H7 (cell line): ENCODE results near the gene ZSCAN30. TPM values are rescaled to one million over a fixed set of nuclear protein-coding genes. Genes with fewer than 3 reads are reported as not detected.

Experiments used
- DNase-seq: peaks from one replicate; pipeline ENCODE4 v3.0.0; 2012
- H3K27me3 ChIP-seq: 2 replicates; pipeline ENCODE4 v1.6.0; 2011; ENCODE audit warnings: mild to moderate bottlenecking, low read length; ENCODE audit not compliant: control insufficient read depth, insufficient read depth
- H3K36me3 ChIP-seq: replicated peaks from 2 replicates; pipeline ENCODE4 v1.5.1; 2011; ENCODE audit warnings: low read length; ENCODE audit not compliant: control insufficient read depth, insufficient read depth
- H3K4me3 ChIP-seq: 2 replicates; pipeline ENCODE4 v1.5.1; 2011; ENCODE audit warnings: low read depth, mild to moderate bottlenecking, control low read depth, low read length, moderate library complexity; ENCODE audit not compliant: insufficient read depth
- total RNA-seq: library from RNA; depleted of rRNA; stranded (reverse); fragments of >200 nt; shearing (Covaris generic); gene quantifications from 2 replicates; pipeline ENCODE4 v1.2.3, GENCODE V29; 2014; rRNA removed

The ZSCAN30 gene
- 6.2 and 8.2 TPM in 2 replicates for total RNA-seq

DNA sequence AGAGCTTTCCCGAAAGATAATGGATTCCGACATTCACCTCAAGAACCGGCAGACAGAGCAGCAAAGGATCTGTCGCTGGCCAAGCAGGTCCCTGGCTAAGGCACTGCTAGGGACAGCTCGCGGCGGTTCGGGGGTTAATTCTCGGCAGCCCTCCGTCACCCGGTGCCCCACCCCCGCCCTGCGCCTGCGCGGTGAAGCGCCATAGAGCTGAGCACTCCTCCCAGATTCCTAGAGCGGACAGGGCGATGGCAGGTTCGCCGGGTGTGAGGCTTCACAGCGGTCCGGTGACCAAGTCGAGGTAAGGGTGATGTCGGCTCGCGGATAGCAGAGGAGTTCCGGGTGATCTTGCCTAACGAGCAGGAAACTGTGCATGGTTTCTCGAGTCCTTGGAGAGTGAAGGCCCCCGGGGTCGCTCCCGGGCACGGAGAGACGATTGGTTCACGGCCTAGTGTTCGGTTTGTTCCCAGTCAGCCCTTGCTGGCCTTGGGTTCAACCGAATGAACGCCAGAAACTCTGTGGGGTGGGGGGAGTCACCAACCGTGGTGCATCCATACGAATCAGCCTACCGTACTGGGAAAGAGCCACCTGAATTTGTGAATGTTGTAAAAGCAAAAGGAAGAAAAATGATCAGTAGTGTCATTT lies at the start of gene ZSCAN30:
Gene ZSCAN30, minus strand, starts transcription at position 136 of the 642 bp plus-strand sequence. CDS start 25,877 bp downstream, outside the sequence.
- no peaks in the 10 kb centered on the region for H3K36me3 ChIP-seq
- peak within 1 kb of the TSS; percentile 70 for H3K4me3 ChIP-seq
- no peaks in the 10 kb centered on the region for H3K27me3 ChIP-seq
- peak; percentile 94 for DNase-seq

- no peak overlapping the region for H3K4me3 ChIP-seq
- DNase-seq, result no peak
- peaks cover 28% of the 10 kb centered on the region for H3K36me3 ChIP-seq
- no peaks in the 10 kb centered on the region for H3K27me3 ChIP-seq
Observed at GRCh38 chr18:35337286-35337685, 47.3 kb upstream of the ZSCAN30 start.

- DNase-seq, result no peak
- Histone ChIP-seq H3K27me3 (no peaks in the 10 kb centered on the region), H3K4me3 (no peak overlapping the region), H3K36me3 (peaks cover 28% of the 10 kb centered on the region)
Observed at GRCh38 chr18:35335866-35336265, 45.8 kb upstream of the ZSCAN30 start.

- no peak for DNase-seq
- H3K27me3 ChIP-seq, result no peaks in the 10 kb centered on the region
- H3K36me3 ChIP-seq, result peaks cover 24% of the 10 kb centered on the region
- H3K4me3 ChIP-seq, result no peak overlapping the region
Observed at GRCh38 chr18:35334821-35335220, 44.8 kb upstream of the ZSCAN30 start.

DNA sequence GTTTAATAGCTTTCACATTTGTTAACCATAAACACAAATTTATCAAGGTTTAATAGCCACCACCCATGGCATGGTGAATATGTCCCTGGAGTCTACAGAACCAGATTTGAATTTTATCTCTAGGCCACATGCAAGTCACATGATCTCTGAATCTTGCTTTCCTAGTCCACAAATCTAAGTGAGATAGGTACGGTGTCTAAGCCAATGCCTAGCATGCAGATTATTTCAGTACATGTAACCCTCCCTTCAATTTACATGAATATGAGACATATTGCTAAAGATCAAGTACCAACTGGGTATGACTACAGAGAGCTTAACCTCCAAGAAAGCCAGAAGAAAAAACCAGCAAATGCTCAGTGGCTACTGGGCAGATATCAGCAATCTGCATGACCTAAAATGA lies 44.2 kb upstream of the ZSCAN30 start:
- DNase-seq, result no peak
- no peaks in the 10 kb centered on the region for H3K27me3 ChIP-seq
- no peak overlapping the region for H3K4me3 ChIP-seq
- peaks cover 19% of the 10 kb centered on the region for H3K36me3 ChIP-seq

GRCh38 chr18:35331367-35332087 lies 41.5 kb upstream of the ZSCAN30 start:
- H3K36me3 ChIP-seq, result peaks cover 1% of the 10 kb centered on the region
- no peaks in the 10 kb centered on the region for H3K27me3 ChIP-seq
- peak; percentile 15 for DNase-seq
- H3K4me3 ChIP-seq, result no peak overlapping the region

GRCh38 chr18:35328868-35329267 lies 38.8 kb upstream of the ZSCAN30 start:
- no peaks in the 10 kb centered on the region; the same call in none of the 2 replicates for H3K36me3 ChIP-seq
- H3K4me3 ChIP-seq, result no peak overlapping the region
- no peak for DNase-seq
- no peaks in the 10 kb centered on the region for H3K27me3 ChIP-seq

GRCh38 chr18:35326695-35327387 lies 36.8 kb upstream of the ZSCAN30 start:
- no peaks in the 10 kb centered on the region; the same call in 1 of the 2 replicates for H3K36me3 ChIP-seq
- no peak overlapping the region for H3K4me3 ChIP-seq
- H3K27me3 ChIP-seq, result no peaks in the 10 kb centered on the region
- no peak for DNase-seq

GRCh38 chr18:35324926-35325655 lies 35.1 kb upstream of the ZSCAN30 start:
- H3K4me3 ChIP-seq, result no peak overlapping the region
- H3K36me3 ChIP-seq, result no peaks in the 10 kb centered on the region
- no peaks in the 10 kb centered on the region for H3K27me3 ChIP-seq
- DNase-seq, result peak; percentile 22

DNA sequence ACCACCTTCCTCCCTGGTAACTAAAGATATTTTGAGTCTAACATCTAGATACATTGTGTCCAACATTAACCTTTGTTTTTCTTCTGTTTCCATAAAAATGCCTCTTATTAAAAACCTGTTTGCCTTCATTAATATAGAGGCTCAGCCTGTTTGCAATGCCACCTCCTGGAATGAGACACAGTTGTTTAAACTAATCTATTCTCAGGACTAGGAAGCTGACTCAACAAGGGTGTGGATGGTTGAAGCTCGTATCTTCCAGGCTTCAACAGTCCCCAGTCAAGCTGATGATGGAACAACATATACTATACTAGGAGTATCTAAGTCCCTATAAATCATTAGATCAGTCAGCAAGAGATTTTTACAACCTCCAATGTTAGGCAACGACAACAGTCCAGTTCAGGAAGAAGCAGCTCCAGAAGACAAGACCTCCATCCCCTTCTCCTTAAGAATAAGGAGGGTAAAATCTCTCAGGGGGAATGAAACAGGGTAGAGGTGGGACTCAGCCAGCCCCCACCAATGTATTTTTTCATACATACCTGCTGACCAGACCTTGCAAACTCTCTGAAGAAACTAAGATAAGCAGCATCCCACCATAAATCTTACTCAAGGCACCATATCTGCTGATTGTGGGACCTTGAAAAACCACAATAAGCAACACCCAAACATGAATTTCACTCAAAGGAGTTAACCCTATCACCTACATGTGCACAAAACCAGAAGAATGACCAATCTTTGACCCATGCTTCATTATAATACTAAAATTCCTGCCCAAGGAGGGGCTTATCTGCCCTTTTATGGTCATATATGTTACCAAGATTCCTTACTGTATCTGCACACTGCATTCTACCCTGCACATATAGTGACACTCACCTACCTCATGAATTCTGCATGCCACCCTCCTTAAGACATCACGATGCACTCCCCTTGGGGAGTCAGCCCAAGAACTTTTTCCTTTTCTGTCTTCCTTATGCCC lies 32.7 kb upstream of the ZSCAN30 start:
- H3K36me3 ChIP-seq, result no peaks in the 10 kb centered on the region
- H3K4me3 ChIP-seq, result no peak overlapping the region
- DNase-seq, result no peak
- no peaks in the 10 kb centered on the region for H3K27me3 ChIP-seq

GRCh38 chr18:35311496-35311895 lies 21.5 kb upstream of the ZSCAN30 start:
- no peak overlapping the region for H3K4me3 ChIP-seq
- DNase-seq, result no peak
- no peaks in the 10 kb centered on the region for H3K27me3 ChIP-seq
- peaks cover 4% of the 10 kb centered on the region; the same call in 1 of the 2 replicates for H3K36me3 ChIP-seq

DNA sequence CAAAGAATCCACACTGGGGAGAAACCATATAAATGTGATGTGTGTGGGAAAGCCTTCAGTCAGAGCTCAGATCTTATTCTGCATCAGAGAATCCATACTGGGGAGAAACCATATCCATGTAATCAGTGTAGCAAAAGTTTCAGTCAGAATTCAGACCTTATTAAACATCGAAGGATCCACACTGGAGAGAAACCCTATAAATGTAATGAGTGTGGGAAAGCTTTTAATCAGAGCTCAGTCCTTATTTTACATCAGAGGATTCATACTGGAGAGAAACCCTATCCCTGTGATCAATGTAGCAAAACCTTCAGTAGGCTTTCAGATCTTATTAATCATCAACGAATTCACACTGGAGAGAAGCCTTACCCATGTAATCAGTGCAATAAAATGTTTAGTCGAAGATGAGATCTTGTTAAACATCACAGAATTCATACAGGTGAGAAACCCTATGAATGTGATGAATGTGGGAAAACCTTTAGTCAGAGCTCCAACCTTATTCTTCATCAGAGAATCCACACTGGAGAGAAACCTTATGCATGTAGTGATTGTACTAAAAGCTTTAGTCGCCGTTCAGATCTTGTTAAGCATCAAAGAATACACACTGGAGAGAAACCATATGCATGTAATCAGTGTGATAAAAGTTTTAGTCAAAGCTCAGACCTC lies 16.7 kb upstream of the ZSCAN30 start:
- H3K36me3 ChIP-seq, result peaks cover 7% of the 10 kb centered on the region; the same call in 1 of the 2 replicates
- H3K4me3 ChIP-seq, result no peak overlapping the region

GRCh38 chr18:35303610-35304009 lies 13.6 kb upstream of the ZSCAN30 start:
- Histone ChIP-seq H3K36me3 (peaks cover 7% of the 10 kb centered on the region; the same call in 1 of the 2 replicates), H3K27me3 (no peaks in the 10 kb centered on the region), H3K4me3 (no peak overlapping the region)
- DNase-seq, result no peak

More for the DNA sequence above, 16.7 kb upstream of the ZSCAN30 start:
- H3K27me3 ChIP-seq, result no peaks in the 10 kb centered on the region
- no peak for DNase-seq
